ENCODE results near the gene DIAPH2. TPM values are rescaled to one million over a fixed set of nuclear protein-coding genes. Genes with fewer than 3 reads are reported as not detected.
"Not testable (repeated sequence)": the region's sequence is repeated elsewhere in the genome, so short reads cannot be mapped to it uniquely, and the experiment has no call there.

Gene DIAPH2
- total RNA-seq, 2 donors from 2014 or later, result 39.5 to 53.1 TPM

GRCh38 chrX:97398030-97398551 is 713.4 kb downstream of the DIAPH2 start:
- DNase-seq (ENCODE audit: low spot score), result no peak

GRCh38 chrX:97399400-97399799 is 714.8 kb downstream of the DIAPH2 start:
- DNase-seq (ENCODE audit: low spot score), result no peak
- intact Hi-C loops (cut with DNase I), result loop anchor here in 1 of 2 donors (10.0 kb wide), 1 partner anchor 1635 kb away; no protein-coding TSS in a partner anchor

More at GRCh38 chrX:97398030-97398551, 713.4 kb downstream of the DIAPH2 start:
- intact Hi-C loops (cut with DNase I), result loop anchor here in 1 of 2 donors (10.0 kb wide), 1 partner anchor 1637 kb away; no protein-coding TSS in a partner anchor

DNA sequence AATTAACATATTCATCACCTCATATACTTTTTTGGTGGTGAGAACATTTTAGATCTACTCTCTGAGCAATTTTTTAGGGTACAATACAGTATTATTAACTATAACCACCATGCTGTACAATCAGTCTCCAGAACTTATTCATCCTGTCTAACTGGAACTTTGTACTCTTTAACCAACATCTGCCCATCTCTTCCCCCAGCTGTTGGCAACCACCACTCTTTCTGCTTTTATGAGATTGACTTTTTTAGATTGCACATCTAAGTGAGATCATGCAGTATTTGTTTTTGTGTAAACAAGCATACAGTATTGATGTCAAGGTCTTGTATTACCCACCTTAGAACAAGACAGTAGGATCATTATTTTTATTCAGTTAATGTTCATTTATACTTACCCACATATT is 715.9 kb downstream of the DIAPH2 start:
- intact Hi-C loops (cut with DNase I), result no loop called here
- no peak for DNase-seq (ENCODE audit: low spot score)

GRCh38 chrX:97401154-97401553 is 716.5 kb downstream of the DIAPH2 start:
- intact Hi-C loops (cut with DNase I), result no loop called here
- no peak for DNase-seq (ENCODE audit: low spot score)

DNA sequence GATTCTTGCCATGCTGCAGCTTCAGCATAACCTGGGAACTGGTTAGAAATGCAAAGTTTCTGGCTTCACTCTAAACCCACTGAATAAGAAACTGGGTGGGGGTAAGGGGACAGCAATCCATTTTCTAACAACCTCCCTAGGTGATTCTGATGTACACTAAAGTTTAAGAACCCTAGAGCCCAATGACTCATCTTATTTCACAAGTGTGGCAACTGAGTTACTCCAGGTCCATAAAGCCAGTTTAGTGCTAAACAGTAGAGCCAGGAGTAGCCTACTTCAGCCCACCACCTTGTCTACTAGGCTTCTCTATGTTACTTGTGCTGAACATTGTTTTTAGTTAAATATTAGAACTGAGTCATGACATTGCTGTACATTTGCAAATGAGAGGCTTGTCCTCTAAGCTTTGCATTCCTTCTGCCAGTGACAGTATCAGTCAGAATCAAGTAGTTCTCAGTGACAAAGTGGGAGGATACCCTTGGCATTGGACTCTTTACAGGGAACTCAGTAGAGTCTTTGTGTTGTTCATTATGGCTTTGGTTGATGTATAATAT is 717.0 kb downstream of the DIAPH2 start:
- intact Hi-C loops (cut with DNase I), result no loop called here
- no peak for DNase-seq (ENCODE audit: low spot score)

DNA sequence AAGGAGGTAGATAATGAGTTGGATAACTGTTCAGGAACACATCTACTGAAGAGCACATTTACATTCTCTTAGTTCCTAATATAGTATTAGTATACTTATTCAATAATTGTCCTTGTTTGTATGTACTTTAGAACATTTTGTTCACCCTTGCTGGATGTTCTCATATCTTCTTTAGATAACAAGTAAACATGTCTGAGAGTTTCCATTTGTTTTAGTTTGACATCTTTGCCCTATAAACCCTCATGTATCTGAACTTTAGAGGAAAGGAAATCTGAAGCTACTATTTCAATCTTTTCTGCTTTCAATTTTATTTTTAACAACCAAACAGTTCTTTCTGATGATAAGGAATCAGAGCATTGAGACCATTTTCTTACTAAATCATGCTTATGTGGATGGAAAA is 717.7 kb downstream of the DIAPH2 start:
- DNase-seq (ENCODE audit: low spot score), result no peak
- intact Hi-C loops (cut with DNase I), result no loop called here

GRCh38 chrX:97402903-97403302 is 718.3 kb downstream of the DIAPH2 start:
- no peak for DNase-seq (ENCODE audit: low spot score)
- intact Hi-C loops (cut with DNase I), result no loop called here

- DNase-seq (ENCODE audit: low spot score), result no peak
- intact Hi-C loops (cut with DNase I), result no loop called here
Measured at GRCh38 chrX:97405031-97405660, 720.5 kb downstream of the DIAPH2 start.

- intact Hi-C loops (cut with DNase I); DNase-seq (ENCODE audit: low spot score): not testable (repeated sequence)
Measured at GRCh38 chrX:97409632-97410415, 725.2 kb downstream of the DIAPH2 start.

DNA sequence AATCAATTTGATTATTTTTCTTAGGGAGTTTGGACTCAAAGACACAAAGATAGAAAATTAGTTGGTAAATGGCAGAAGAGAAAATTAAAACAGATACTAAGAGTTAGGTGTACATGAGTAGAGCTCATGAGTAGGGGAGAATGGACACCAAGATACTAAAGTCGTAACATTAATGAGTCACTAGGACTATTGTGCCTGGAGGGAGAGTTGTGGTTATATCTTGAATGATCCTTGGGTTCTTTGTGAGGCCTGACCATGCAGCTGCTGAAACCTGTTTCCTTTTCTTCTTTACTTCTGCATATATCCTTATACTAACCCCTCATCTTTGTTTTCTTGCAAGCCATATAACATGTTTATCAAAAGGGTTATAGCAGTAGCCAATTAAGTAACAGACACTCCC is 731.8 kb downstream of the DIAPH2 start:
- no peak for DNase-seq (ENCODE audit: low spot score)
- intact Hi-C loops (cut with DNase I), result no loop called here

DNA sequence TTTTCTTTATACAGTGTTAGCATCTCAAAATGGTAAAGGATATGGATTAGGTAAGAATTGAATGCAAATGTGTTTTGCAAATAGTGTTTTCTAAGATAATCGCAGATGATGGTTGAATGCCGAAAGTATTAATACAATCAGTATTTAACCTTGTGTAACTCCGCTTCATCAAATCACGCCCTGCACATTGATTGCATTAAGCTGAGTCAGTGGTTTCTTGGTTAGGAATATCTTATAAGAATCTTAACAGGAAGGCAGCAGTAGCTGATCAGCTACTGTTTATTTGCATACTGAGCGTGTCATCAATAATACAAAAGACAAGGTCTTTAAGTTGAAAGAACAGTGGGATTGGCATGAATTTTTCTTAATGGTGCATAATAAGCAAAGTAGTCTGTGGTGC is 744.5 kb downstream of the DIAPH2 start:
- DNase-seq (ENCODE audit: low spot score), result no peak
- intact Hi-C loops (cut with DNase I), result no loop called here

- intact Hi-C loops (cut with DNase I), result no loop called here
- DNase-seq (ENCODE audit: low spot score), result no peak
Measured at GRCh38 chrX:97431281-97431680, 746.6 kb downstream of the DIAPH2 start.

DNA sequence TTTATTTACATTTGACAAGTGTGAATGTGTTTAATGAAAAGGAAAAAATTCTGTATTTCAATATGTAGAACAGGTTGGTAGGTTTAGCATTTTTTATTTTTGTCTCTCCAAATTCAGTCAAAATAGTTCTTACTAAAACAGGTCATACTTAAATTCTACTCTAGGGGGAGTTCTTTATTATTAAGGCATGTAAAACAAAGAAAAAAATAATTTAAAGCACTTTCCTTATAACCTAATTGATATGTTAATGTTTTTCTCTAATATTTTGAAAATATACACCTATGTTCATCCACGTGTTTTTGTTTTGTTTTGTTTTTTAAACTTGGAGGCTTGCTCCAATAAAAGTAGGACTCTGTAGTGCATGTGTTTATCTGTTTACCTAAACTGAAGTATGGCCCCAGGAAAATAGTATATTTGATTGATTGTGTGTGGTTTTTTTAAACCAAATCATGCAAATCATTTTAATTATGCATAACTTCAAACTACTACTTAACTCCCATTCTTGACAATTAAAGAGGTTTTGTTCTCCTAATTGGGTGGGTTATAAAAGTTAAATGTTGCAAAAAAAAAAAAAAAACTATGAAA is 761.7 kb downstream of the DIAPH2 start:
- no peak for DNase-seq (ENCODE audit: low spot score)
- intact Hi-C loops (cut with DNase I), result no loop called here

GRCh38 chrX:97447306-97447705 is 762.7 kb downstream of the DIAPH2 start:
- intact Hi-C loops (cut with DNase I), result no loop called here
- no peak for DNase-seq (ENCODE audit: low spot score)

DNA sequence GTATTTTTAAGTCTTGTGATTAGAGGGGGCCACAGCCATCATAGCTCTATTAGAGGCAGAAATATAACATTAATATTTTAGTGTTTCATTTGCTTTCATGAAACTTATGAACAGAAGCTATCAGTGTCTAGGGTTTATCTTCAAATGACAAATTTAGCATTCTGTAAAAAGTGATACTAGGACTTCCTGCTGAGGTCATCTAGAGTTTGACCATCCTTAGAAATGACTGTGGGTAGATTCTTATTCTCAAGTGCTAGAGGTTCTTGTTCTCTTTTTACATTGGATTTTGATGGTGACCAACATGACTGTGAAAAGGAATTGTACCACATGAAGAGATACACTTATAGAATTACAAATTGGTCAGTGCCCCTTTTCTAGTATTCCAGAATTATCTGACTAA is 767.6 kb downstream of the DIAPH2 start:
- intact Hi-C loops (cut with DNase I), result no loop called here
- no peak for DNase-seq (ENCODE audit: low spot score)

DNA sequence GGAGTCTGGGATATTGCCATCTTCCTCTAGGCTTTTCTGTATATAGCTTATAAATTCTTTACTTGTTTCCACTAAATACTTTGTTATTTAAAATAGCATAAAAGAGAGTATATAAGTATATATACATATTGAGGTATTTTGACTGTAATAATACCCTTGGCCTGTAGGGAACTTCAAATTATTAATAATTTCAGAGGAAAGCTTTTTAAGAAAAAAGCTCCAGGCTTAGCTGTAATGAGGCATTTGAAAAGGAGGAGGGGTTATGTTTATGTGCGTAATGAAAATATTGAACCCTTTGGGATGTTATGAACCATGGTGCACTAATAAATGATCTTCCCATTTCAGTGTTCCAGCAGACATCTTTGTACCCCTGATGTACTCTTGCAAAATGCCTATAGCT is 777.1 kb downstream of the DIAPH2 start:
- intact Hi-C loops (cut with DNase I), result no loop called here
- no peak for DNase-seq (ENCODE audit: low spot score)

DNA sequence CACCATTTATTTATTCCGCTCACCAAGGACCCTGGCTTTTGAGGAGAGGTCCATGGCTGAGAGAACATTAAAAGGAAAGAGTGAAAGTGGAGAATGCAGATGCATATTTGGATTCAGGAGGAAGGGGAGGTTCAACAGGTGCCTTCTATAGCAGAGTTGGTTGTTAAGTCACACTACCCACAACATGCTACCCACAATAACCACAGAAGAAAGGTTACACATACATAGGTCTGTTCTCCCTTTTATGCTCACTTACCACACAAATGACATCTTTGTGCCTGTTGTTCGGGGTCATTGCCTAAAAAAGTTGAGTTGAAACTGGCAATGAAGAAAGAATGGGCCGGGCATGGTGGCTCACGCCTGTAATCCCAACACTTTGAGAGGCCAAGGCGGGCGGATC is 786.4 kb downstream of the DIAPH2 start:
- intact Hi-C loops (cut with DNase I), result no loop called here
- no peak for DNase-seq (ENCODE audit: low spot score)

GRCh38 chrX:97474933-97475332 is 790.3 kb downstream of the DIAPH2 start:
- intact Hi-C loops (cut with DNase I), result no loop called here
- DNase-seq (ENCODE audit: low spot score), result no peak

GRCh38 chrX:97479106-97479890 is 794.7 kb downstream of the DIAPH2 start:
- intact Hi-C loops (cut with DNase I), result no loop called here
- no peak for DNase-seq (ENCODE audit: low spot score)

All from posterior vena cava (tissue), 2 donors.